Endometrial microvascular endothelial cells (primary cell): ENCODE data around the gene KRT78. TPM values are rescaled to one million over a fixed set of nuclear protein-coding genes. Genes with fewer than 3 reads are reported as not detected.

Experiments
- in situ Hi-C: cut with HindIII; loops from 2 replicates; pipeline ENCODE4 v1.10.0; 2017; ENCODE audit warnings: low sequenced_read_pairs, low pct_unique_long_range_greater_than_20kb; ENCODE audit errors: inconsistent ontology term
- total RNA-seq: library from RNA; depleted of rRNA; stranded (reverse); fragments of >200 nt; gene quantifications from one replicate; pipeline ENCODE4 v1.2.3, GENCODE V29; 2015; ENCODE audit errors: inconsistent ontology term

KRT78 gene
- total RNA-seq, 1 donor from 2014 or later: not detected

GRCh38 chr12:52791271-52792184 lies 57.3 kb downstream of the KRT78 start:
- in situ Hi-C loops: no loop called here

DNA sequence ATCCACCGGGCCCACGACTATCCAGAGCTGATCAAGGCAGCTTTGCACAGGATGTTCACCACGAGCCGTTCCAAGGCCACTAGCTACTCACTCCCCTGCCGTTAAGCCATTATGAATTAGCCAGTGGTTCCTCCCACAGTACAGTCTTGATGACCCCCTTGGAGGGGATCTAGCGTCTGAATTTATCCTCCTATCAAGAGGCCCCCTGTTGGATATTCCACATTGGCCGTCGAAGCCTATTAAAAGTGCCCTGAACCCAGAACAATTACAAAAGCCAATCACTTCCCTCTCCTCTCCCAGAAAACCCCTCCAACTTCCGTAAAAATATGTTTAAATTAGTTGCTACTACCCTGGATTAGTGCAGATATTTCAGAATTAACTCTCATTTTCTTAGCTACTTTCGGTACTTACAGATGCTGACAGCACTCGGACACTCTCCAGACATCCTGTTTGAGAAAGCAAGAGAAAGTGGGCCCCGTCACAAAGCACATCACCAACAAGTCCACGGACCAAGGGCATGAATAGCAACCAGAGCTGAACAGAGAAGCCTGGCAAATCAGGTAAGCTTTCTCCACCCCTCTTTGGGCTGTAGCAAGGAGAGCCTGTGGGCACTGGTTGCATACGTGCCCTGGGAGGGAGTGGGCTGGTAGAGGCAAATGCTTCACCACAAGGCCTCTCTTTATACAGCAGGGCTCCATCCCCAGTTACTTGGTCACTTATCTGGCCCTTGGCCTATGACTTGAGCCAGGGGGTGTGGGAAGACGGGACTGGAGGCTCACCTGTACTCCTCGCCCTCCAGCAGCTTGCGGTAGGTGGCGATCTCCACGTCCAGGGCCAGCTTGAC lies 58.1 kb downstream of the KRT78 start:
- in situ Hi-C loops: no loop called here

GRCh38 chr12:52789637-52790426 lies 59.0 kb downstream of the KRT78 start:
- in situ Hi-C loops: no loop called here

DNA sequence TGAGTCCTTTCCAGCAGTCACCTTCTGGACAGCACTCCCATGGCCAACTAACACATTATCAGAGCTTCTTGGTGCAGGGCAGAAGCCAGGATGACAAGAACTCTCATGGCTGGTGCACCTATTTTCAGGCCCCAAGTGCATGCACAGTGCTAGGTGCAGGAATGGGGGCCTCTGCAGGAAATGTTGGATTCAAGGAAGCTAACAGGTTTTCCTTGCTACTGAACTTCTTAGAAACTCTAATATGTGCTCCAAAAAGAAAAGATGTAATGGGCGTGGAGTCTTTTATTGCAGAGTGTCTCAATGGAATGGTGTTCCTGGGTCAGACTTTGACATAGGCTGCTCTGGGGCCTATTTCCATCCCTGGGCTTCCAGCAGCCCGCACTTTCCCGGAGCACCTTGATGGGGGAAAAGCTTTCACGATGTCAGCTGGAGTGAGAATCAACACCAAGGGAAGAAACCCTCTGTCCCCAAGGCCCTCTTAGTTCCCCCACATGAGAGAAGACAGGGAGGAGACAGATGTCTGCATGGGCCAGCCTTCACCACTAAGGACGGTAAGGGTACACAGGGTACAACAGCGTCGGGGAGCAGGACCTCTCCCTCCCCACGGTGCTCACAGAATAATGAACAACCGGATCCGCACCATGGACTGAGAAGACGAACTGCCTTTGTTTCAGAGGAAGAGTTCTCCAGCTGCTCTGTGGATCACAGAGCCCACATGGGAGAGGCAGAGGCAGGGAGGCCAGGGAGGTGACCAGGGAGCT lies 59.7 kb downstream of the KRT78 start:
- in situ Hi-C loops: no loop called here

- in situ Hi-C loops: no loop called here
Measured at GRCh38 chr12:52788192-52788875, 60.5 kb downstream of the KRT78 start.

Other genes starting within 250 kb of the KRT78 start
- not detected for gene KRT72, start 247.5 kb downstream of the KRT78 start, total RNA-seq
- gene KRT73, start 230.4 kb downstream of the KRT78 start, total RNA-seq: not detected
- gene KRT2, start 196.8 kb downstream of the KRT78 start, total RNA-seq: not detected
- not detected for gene KRT1, start 168.6 kb downstream of the KRT78 start, total RNA-seq
- gene KRT77, start 145.5 kb downstream of the KRT78 start, total RNA-seq: not detected
- not detected for gene KRT76, start 71.6 kb downstream of the KRT78 start, total RNA-seq
- gene KRT3, start 52.9 kb downstream of the KRT78 start, total RNA-seq: not detected
- not detected for gene KRT4, start 34.9 kb downstream of the KRT78 start, total RNA-seq
- not detected for gene KRT79, start 14.7 kb downstream of the KRT78 start, total RNA-seq
- gene KRT8, start 56.1 kb upstream of the KRT78 start, total RNA-seq: 21.4 TPM
- gene KRT18, start 100.1 kb upstream of the KRT78 start, total RNA-seq: 349 TPM
- gene EIF4B, start 157.5 kb upstream of the KRT78 start, total RNA-seq: 363 TPM
- gene TNS2, start 201.1 kb upstream of the KRT78 start, total RNA-seq: 43.2 TPM
- gene SPRYD3, start 230.4 kb upstream of the KRT78 start, total RNA-seq: 34.1 TPM
- 73.8 TPM for gene IGFBP6, start 248.7 kb upstream of the KRT78 start, total RNA-seq